Measurements from ENCODE around the gene ALG12.

DNA sequence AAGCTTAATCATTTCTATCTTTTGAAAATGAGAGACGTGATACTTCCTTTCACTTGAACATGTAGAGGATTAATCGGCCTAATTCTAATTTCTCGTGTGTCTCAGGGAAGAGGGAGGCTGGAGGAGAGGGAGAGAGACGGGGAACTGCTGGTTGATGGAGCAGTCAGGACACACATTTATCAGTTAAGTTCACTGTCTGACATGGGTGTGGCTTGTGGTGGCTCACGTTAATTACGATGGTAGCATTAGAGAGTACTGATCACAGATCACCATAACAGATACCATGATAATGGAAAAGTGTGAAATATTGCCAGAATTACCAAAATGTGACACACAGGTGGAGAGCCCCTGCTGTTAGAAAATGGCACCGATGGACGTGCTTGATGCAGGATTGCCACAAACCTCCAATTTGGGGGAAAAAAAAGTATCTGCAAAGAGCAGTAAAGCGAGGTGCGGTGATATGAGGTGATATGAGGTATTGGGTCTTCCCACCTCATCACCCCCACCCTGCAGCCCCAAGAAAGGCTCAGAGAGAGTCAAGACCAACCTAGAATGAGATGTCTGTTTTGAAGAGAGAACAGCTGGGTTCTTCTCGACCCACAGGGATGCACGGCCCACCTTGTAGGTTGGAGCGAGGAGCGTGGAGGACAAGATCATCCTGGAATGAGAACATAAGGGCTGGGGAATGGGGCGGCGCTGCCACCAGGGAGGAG is 44.9 kb downstream of the ALG12 start:
- no peak for TF ChIP-seq POLR2A (IDR thresholded peaks at IDR 0.05; ENCODE audit: low read depth, low read length)
- no peak for TF ChIP-seq POLR2AphosphoS5 (IDR thresholded peaks at IDR 0.05; ENCODE audit: low read depth, low read length)
- TF ChIP-seq TAF1 (IDR thresholded peaks at IDR 0.05; ENCODE audit: borderline replicate concordance, low read depth, low read length) = no peak
